Activated CD4-positive, CD25-positive, alpha-beta regulatory T cell treated with anti-CD3 and anti-CD28 coated beads, Interleukin-2, amount 50 U/mL, for 72 hours (primary cell): Measurements from ENCODE around the gene OSER1.

Experiments
- DNase-seq: peaks from one replicate; pipeline ENCODE4 v3.0.0; 2021

The OSER1 gene

DNA sequence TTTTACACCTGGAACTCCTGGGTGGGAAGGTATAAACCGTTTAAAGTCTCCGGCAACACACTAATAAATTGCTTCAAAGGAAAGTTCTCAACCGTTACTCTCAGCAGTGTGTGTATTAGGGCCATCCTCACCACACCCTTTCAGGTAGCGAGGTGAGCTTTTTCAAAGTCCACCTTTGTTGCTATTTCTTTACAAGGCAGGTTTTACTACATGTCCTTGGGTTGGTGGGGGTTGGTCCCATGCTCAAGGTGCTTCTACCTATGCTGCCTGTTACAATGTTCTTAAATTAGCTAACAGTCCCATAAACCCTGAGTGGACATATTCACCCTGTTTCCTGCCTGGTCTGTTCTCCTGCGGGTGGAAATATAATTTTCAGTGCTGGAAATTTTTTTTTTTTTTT, 13.2 kb upstream of the OSER1 start:
- no peak for DNase-seq

DNA sequence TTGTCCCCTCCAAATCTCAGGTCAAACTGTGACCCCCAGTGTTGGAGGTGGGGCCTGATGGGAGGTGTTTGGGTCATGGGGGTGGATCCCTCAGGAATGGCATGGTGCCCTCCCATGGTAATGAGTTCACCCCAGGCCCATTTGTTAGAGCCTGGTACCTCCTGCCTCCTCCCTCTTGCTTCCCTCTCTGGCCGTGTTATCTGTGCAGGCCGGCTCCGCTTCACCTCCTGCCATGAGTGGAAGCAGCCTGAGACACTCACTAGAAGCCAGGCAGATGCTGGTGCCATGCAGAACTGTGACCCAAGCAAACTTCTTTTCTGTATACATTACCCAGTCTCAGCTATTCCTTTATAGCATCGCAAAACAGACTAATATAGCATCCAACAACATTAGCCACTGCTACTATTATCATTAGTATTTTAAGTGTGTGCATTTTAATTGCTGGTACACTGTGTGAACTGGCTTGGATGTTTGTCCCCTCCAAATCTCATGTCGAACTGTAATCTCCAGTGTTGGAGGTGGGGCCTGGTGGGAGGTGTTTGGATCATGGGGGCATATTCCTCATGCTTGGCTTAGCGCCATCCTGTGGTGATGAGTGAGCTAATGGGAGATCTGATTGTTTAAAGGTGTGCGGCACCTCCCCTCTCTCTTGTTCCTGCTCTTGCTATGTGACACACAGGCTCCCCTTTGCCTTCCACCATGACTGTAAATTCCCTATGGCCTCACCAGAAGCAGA, 12.2 kb upstream of the OSER1 start:
- no peak for DNase-seq

DNA sequence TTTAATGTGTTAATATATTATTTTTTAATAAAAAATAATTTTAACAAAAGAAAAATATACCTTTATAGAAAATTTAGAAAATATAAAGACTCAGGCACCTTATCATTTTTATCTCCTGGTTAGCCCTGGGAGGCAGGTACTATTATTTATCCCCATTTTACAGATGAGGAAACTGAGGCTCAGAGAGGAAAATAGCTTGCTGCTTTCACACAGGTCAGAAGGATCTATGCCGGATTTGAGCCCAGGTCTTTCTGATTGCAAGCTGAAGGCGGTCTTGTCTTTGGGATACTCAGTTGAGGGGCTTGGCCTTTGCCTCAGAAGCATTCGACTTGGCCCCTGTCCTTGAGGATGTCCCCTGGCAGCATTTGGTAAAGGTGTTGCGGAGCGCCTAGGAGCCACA, 11.5 kb upstream of the OSER1 start:
- no peak for DNase-seq

DNA sequence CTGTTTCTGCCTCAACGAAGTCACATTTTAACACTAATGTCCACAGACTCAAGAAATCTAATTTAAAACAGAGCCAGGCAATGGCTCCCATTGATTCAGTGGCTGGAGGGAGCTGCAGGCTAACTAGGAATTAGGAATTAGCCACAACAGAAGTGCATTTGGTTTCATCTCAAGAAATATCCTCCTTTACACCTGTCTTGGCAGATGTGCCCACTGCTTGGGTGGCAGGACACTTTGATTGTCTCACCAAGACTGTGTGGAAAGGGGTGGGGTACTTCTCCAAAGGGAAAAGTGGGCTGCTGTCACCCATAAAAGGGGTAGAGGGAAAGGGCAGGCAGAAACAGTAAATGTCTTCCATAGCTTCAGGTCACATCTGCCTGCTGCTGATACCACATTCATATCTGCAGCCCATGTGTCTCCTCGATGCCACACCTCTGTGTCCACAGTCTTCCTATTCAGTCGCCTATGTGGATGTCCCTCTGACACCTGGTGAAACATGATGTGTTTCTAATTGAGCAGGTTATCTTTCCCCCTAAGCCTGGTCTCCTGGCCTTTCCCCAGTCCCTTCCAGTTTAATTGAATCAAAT, 10.9 kb upstream of the OSER1 start:
- DNase-seq = no peak

DNA sequence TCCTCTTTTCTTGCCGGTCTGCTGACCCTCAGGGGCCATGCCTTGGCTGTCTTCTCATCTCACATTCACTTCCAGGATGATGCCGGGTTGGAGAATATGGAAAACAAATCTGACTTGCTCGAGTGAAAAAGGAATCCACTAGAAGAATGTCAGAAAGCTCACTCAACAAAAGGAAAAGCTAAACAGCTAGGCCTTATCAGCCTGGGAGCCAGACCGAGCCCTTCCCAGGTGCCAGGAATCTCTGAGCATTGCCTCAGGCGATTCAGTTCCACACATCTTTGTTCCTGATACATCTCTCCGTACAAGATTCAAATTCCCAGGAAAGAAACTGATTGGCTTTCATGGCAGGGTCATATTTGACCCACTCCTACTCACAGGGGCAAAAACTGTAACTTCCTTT, 9.2 kb upstream of the OSER1 start:
- DNase-seq = no peak

DNA sequence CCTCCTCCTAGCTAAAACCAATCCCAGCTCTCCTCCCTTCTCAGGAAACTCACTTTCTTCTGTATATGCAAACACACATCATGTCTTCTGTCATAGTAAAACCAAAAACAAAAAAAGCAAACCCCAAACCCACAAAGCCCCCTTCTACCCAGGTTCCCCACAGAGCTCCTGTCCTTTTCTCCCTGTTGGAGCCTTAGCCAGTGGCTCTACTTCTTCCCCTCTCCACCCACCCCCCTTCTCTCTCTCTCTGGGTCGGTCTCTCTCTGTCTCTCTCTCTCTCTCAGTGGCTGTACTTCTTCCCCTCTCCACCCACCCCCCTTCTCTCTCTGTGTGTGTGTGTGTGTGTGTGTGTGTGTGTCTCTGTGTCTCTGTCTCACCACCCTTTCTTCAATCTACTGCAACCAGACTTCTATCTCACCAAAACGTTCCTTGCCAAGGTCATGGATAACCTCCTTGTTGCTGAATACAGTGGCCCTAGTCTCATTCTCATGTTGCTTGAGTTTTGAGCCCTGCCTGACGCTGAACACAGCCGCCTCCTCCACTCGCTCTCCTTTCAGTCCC, 8.7 kb upstream of the OSER1 start:
- DNase-seq = no peak

DNA sequence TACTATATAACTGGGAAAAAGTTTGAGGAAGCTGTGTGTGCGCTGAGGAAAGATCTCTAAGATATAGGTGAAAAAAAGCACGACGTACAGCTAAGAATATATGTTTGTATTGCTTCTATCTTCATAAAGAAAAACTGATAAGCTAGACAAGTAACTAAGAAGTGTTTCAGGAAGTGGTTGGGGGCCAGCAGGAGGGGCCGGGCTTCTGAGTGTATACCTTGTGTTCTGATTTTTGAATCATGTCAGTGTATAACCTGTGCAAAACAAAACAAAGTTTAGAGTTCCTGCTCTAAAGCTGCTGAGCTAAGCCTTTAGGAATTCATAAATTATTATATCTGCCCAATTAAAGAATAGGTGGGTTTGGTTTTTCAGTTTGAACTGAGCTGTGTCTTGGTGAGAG, 7.9 kb upstream of the OSER1 start:
- no peak for DNase-seq

DNA sequence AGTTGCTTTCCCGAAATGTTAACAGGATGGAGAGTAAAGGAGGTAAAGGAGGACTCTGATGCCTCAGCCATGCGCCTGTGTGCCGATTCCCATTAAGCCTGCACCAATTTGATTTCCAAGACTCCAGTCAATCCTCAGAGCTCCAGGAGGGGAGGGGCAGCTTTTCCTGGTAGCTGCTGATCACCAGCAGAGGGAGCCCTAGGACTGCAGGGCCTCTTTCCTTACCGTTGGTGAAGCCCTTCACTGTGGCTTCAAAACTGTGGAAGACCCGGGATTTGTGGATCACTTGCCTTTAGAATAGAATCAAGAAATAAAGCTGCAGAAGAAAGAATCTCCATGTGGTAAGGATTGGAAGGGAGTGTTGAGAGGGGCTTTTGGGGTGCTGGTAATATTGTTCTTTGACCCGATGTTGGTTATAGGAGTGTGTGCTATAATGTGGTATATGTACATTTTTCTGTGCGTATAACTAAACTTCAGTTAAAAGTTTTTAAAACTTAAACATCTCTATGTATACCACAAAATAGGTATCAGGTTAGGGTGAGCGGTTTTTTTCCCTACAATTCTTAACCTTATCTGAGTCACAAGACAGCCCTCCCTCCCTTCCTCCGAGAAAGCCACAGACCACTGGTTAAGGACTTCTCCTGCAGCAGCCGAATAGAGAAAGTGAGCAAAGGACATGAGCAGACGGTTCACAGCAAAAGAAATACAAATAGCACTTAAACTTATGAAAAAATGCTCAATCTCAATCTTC, 6.9 kb upstream of the OSER1 start:
- peak; percentile 54 for DNase-seq

DNA sequence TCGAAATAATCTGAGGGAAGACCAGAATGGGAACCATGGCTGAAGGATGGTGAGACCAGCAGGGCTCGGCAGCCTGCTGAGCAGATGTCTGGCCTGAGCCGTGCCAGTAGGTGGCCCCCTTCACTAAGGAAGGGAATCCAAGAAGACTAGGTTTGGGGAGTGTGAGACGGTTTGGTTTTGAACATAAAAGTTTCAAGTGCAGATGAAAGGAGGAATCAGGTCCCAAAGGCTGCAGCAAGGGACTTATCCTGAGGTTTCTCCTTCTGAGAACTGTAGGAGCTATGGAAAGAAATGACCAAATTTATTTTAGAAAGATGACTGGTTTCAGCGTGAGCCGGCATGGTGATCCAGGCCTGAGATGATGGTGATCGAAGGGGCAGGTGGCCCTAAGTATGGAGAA, 4.6 kb upstream of the OSER1 start:
- peak; percentile 48 for DNase-seq

DNA sequence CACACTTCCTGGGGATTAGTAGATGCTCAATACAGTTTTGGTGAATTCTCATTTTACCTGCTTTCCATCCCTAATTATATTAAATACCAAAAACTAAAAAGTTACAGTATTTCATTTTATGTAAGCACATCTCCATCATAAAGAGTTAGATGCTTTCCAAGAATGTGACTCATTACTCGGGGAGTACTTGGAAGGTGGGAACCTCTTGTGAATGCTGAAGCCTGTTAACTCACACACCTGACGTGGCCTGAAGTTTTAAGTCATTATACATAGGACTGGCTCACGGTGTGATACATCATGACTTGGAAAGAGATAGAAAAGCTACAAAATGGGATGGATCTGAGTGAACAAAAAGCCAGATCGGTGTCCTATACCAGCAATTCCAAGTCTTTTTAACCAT, 2.2 kb upstream of the OSER1 start:
- DNase-seq = no peak

DNA sequence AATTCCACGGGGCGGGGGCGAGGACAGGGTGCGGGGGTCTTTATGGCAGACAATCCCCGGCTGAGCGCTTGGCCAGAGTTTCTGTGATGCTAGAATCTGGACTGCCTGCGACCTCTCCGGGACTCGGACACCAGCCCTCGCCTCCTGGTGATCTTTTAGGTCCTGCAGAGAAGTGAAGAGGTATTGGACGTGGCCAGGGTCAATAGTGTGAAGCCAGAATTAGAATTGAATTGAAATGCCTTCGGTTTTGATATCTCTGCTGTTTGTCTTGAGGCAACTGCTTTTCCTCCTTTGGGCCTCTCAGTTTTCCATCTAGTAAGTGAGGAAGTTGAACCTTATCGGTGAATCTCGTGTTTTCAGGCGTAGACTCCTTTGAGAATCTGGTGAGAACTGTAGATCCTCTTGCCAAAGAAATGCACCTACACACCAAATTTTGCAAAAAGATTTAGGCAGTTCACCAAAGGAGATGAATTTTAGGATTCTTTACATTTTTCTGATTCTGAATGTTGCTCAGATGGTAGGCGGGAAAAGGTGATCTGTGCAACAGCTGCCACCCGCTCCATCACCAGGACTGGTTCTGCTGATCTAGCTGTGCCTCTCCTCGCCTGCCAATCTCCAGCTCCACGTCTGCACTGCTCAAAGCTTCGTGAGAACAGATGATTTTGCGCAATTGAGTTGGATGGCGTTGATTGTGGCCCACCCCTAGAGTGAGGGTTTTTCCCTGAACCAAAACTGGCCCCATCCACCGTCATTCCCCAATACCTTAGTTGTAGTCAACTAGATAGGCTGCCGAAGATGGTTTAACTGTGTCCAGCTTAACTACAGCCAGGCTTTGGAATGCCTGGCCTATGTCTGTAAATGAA, 837 bp upstream of the OSER1 start:
- DNase-seq = no peak

DNA sequence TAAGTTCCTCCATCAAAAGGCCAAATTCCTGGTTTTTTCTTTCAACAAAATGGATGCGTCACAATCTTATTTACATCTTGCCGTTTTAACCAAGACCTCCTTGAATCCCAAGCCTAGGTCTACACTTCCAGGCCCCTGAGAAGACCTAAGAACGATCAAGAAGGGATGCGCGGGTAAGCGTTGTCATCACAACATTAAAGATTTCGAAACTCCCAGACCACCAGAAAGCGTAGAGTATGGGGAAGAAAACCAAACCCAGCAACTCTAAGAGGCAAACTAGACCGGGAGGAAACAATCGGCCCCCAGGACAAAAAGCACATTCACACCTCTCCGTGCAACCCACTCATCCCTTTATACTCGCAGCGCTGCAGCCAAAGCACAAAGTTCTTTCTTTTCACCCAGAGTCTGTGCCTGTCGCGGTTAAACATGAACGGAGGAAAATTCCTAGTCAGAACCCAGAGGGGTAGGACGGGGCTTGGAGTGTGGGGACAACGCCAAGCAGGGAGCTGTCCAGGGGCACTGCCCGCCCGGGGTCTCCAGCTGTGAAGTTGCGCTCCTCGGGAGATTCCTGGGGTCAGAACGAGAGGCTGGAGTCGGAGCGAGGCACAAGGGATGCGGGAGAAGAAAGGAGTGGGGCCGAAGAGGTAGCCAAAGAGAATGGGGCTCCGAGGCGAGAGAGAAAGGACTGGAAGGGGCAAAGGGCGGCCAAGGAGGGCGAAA, 725 bp downstream of the OSER1 start:
- no peak for DNase-seq

DNA sequence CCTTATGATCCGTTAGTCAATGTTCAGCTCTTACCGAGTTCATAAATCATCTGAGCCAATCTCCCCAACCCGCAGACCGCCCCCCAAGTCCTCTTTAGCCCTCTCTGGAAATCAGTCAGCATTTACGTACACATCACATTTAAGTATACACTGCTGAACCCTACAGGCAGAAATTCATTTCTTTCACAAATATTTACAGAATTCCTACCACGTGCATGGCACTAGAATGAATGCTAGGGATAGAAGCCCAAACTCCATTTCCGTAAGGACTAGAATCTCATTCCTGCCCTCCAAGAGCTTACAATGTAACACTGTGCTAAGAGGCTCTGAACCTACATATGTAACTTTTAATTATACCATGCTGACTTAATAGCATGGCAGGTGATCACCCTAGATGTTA, 1.8 kb downstream of the OSER1 start:
- DNase-seq = no peak

DNA sequence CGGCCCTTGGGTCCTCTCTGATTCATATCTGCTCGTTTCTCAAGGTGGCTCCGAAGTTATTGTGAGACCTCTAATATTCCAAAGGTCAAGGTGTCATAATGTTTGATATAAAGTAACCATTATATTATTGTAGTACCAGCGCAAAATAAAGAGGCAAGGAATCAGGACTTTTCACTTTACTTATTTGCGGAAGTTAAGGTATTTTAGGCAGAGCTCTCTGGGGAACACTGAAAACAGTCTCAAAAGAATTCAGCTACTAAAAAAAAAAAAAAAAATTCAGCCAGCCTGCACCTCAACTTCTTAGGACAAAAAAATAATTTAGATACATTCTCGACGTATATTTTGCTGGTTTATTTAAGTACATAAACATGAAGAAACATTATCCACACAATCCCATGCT, 2.4 kb downstream of the OSER1 start:
- no peak for DNase-seq

DNA sequence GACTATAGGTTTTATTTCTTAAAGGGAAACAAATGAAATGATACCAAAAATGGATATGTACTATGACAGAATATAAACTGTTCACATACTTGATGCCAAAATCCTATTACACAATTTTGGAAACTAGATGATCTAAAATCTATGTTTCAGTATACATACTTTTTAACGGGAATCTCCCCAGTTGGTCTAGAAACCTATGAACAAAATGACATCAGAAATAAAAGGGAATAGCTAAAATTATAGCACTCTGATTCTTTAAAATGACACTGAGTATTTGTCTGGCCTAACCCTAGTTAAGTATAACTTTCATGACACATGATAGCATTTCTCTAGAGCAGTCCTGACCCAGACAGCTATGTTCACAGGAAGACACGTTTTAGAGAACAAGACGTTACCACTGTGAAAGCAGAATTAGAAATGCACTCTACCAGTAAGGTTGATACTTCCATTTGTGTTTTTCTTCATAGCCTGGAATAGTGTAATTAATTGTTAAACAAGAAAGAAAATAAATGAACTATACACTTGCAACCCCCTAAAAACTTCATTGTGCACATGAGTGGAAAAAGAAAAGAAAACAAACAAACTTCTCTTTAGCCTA, 3.3 kb downstream of the OSER1 start:
- DNase-seq = no peak

DNA sequence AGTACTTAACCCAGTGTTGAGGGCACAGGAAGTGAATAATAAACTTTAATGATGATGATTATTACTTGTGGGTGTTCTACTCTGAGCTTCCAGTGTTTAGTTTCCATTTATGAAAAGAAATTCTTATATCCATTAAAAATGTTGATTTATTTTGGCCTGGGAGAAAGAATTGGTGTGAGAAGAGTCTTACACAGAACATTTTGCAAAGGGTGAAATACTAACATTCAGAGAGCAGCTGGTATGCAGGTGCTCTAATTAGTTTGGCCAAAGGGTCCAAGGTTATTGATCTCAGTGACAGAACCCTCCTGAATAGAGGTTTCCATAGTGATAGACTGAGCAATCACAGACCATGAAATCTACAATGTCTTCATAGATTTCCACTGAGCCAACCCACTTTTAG, 4.4 kb downstream of the OSER1 start:
- no peak for DNase-seq

DNA sequence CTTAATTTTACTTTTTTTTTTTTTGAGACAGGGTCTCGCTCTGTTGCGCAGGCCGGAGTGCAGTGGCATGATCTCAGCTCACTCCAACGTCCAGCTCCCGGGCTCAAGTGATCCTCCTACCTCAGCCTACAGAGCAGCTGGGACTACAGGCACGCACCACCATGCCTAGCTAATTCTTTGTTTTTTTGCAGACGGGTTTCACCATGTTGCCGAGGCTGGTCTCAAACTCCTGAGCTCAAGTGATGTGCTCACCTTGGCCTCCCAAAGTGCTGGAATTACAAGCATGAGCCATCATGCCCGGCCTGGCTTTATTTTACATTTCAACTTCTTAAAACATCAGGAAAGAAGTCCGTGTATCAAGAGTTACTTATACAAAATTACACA, 5.7 kb downstream of the OSER1 start:
- DNase-seq = no peak

DNA sequence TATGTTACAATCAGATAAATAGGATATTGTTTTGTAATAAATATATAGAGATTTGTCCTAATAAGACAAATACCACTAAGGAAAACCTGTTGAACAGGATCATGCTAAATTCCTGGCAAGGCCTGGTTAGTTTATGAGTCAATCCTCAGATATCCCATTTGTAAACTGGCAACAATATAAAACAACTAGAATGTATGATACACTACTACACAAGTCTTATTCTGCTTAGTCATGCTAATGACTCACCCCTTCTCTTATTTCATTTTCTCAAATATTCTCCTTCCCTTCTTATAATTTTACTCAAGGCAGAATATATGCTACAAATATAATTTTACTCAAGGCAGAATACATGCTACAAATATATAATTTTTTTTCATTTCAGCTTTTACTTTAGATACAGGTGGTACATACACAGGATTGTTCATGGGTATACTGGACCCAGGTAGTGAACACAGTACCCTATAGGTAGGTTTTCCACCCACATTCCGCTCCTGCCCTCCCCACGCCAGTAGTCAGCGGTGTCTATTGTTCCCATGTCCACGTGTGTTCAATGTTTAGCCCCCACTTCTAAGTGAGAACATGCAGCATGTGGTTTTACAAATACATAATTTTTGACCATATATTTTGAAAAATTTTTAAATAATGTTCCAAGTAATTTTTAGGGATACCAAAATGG, 6.3 kb downstream of the OSER1 start:
- no peak for DNase-seq

DNA sequence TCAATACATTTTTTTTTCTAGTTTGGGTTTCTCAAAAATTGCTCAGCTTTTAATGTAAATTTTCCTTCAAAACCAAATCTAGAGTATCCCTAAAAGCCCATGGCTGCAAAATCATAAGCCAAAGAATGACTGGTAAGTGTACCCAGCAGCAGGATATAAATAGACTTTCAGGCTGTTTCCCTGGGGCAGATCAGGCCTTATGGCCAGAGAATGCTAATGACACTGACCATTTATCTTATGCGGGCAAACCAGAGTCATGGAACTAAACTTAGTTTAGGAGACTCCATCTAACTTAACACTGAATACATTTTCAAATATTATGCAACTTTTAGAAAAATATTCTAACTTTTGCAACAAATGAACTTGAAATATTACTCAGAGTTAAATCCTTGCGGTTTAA, 7.4 kb downstream of the OSER1 start:
- DNase-seq = no peak

DNA sequence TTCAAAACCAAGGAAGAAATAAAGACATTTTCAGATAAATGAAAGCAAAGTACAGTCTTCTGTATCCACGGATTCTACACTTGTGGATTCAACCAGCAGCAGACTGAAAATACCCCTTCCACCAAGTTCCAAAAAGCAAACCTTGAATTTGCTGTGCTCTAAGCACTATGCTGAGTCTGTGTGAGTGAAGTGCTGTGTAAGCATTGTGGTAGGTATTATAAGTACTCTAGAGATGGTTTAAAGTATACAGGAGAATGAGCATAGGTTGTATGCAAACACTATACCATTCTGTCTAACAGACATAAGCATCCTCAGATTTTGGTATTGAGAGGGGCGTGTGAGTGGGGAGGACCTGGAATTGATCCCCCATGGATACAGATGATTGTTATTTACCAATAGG, 9.6 kb downstream of the OSER1 start:
- no peak for DNase-seq

DNA sequence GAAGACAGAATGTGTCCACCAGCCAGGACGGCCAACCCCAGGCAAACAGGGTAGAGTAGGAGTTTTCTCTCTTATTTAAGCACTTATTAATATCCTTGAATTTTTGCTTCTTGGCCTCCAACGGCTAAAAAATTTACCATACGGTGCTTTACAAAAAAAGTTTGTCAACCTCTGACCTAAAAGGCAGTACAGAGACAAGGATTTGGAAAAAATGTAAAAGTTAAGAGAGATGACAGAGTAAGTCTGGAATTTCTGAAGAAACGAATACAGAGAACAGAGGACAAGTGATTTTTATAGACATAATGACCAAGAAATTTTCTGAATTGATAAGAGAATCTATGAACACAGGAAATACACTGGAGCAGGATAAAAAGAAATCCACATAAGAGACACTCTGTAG, 10.2 kb downstream of the OSER1 start:
- DNase-seq = no peak
